ENCODE measurements around the gene ZSCAN18.
"Not testable (repeated sequence)": the region's sequence is repeated elsewhere in the genome, so short reads cannot be mapped to it uniquely, and the experiment has no call there.

Gene ZSCAN18

GRCh38 chr19:58097781-58098681, at the start of gene ZSCAN18:
Gene ZSCAN18, minus strand, starts transcription at chr19:58098231. Its CDS starts 7,964 bp downstream, at chr19:58090267.
- H3K4me3 ChIP-seq (replicated peaks; ENCODE audit: low read depth, low read length): peak within 1 kb of the TSS; percentile 74
- H3K36me3 ChIP-seq (ENCODE audit: control insufficient read depth, insufficient read depth, low read length): no peaks in the 10 kb centered on the region
- peak; percentile 79 for DNase-seq (ENCODE audit: extremely low read depth, insufficient read length)
- H3K27me3 ChIP-seq (replicated peaks; ENCODE audit: control insufficient read depth, insufficient read depth, low read length): no peaks in the 10 kb centered on the region
- TF ChIP-seq CTCF (IDR thresholded peaks at IDR 0.05; ENCODE audit: insufficient read depth, low read length, poor library complexity, severe bottlenecking): no peak

GRCh38 chr19:58147475-58147874, 49.4 kb upstream of the ZSCAN18 start:
- DNase-seq (ENCODE audit: extremely low read depth, insufficient read length); H3K36me3 ChIP-seq (ENCODE audit: control insufficient read depth, insufficient read depth, low read length); H3K27me3 ChIP-seq (replicated peaks; ENCODE audit: control insufficient read depth, insufficient read depth, low read length); H3K4me3 ChIP-seq (replicated peaks; ENCODE audit: low read depth, low read length): not testable (repeated sequence)

GRCh38 chr19:58145849-58146248, 47.8 kb upstream of the ZSCAN18 start:
- DNase-seq (ENCODE audit: extremely low read depth, insufficient read length): no peak
- Histone ChIP-seq H3K4me3 (replicated peaks; ENCODE audit: low read depth, low read length) (no peak overlapping the region), H3K36me3 (ENCODE audit: control insufficient read depth, insufficient read depth, low read length) (peaks cover 3% of the 10 kb centered on the region), H3K27me3 (replicated peaks; ENCODE audit: control insufficient read depth, insufficient read depth, low read length) (no peaks in the 10 kb centered on the region)
- no peak for TF ChIP-seq CTCF (IDR thresholded peaks at IDR 0.05; ENCODE audit: insufficient read depth, low read length, poor library complexity, severe bottlenecking)

GRCh38 chr19:58134244-58134643, 36.2 kb upstream of the ZSCAN18 start:
- H3K27me3 ChIP-seq (replicated peaks; ENCODE audit: control insufficient read depth, insufficient read depth, low read length): no peaks in the 10 kb centered on the region
- no peak for TF ChIP-seq CTCF (IDR thresholded peaks at IDR 0.05; ENCODE audit: insufficient read depth, low read length, poor library complexity, severe bottlenecking)
- H3K36me3 ChIP-seq (ENCODE audit: control insufficient read depth, insufficient read depth, low read length): peaks cover 1% of the 10 kb centered on the region
- no peak for DNase-seq (ENCODE audit: extremely low read depth, insufficient read length)
- no peak overlapping the region for H3K4me3 ChIP-seq (replicated peaks; ENCODE audit: low read depth, low read length)

GRCh38 chr19:58129284-58129683, 31.3 kb upstream of the ZSCAN18 start:
- no peak for DNase-seq (ENCODE audit: extremely low read depth, insufficient read length)
- peaks cover 4% of the 10 kb centered on the region for H3K36me3 ChIP-seq (ENCODE audit: control insufficient read depth, insufficient read depth, low read length)
- TF ChIP-seq CTCF (IDR thresholded peaks at IDR 0.05; ENCODE audit: insufficient read depth, low read length, poor library complexity, severe bottlenecking): no peak
- H3K27me3 ChIP-seq (replicated peaks; ENCODE audit: control insufficient read depth, insufficient read depth, low read length): no peaks in the 10 kb centered on the region
- no peak overlapping the region for H3K4me3 ChIP-seq (replicated peaks; ENCODE audit: low read depth, low read length)

- Histone ChIP-seq H3K27me3 (replicated peaks; ENCODE audit: control insufficient read depth, insufficient read depth, low read length) (no peaks in the 10 kb centered on the region), H3K36me3 (ENCODE audit: control insufficient read depth, insufficient read depth, low read length) (peaks cover 4% of the 10 kb centered on the region), H3K4me3 (replicated peaks; ENCODE audit: low read depth, low read length) (no peak overlapping the region)
- TF ChIP-seq CTCF (IDR thresholded peaks at IDR 0.05; ENCODE audit: insufficient read depth, low read length, poor library complexity, severe bottlenecking): no peak
- DNase-seq (ENCODE audit: extremely low read depth, insufficient read length): no peak
These were observed 30.1 kb upstream of the ZSCAN18 start for GRCh38 chr19:58128041-58128685.
